H9 (cell line): ENCODE results near the gene C2orf92. TPM values are rescaled to one million over a fixed set of nuclear protein-coding genes. Genes with fewer than 3 reads are reported as not detected.

Experiments
- DNase-seq: peaks from one replicate; pipeline ENCODE4 v3.0.0-alpha.2; 2017
- H2AFZ ChIP-seq: one replicate; pipeline ENCODE4 v1.6.1; 2013; ENCODE audit warnings: mild to moderate bottlenecking, low read length, control low read depth, moderate library complexity
- H2AK5ac ChIP-seq: 2 replicates; pipeline ENCODE4 v1.6.1; 2013; ENCODE audit warnings: low read length, control low read depth, mixed read lengths; ENCODE audit not compliant: insufficient read length
- H2BK120ac ChIP-seq: one replicate; pipeline ENCODE4 v1.6.1; 2013; ENCODE audit warnings: low read depth, mild to moderate bottlenecking, low read length, control low read depth, inconsistent platforms; ENCODE audit not compliant: poor library complexity, severe bottlenecking
- H2BK12ac ChIP-seq: 2 replicates; pipeline ENCODE4 v1.6.1; 2013; ENCODE audit warnings: low read length, control low read depth, mixed read lengths, low read depth; ENCODE audit not compliant: insufficient read length
- H2BK15ac ChIP-seq: 2 replicates; pipeline ENCODE4 v1.6.1; 2013; ENCODE audit warnings: low read depth, low read length, control low read depth
- H2BK20ac ChIP-seq: one replicate; pipeline ENCODE4 v1.6.1; 2013; ENCODE audit warnings: low read depth, mild to moderate bottlenecking, low read length, control low read depth, inconsistent platforms; ENCODE audit not compliant: poor library complexity, severe bottlenecking
- H2BK5ac ChIP-seq: 2 replicates; pipeline ENCODE4 v1.6.1; 2013; ENCODE audit warnings: low read length, control low read depth, mixed read lengths; ENCODE audit not compliant: insufficient read length
- H3K14ac ChIP-seq: 2 replicates; pipeline ENCODE4 v1.6.1; 2013; ENCODE audit warnings: low read length, control low read depth; ENCODE audit not compliant: insufficient read depth
- H3K18ac ChIP-seq: 2 replicates; pipeline ENCODE4 v1.6.1; 2013; ENCODE audit warnings: low read depth, mild to moderate bottlenecking, mixed read lengths, low read length, control low read depth; ENCODE audit not compliant: insufficient read length
- H3K23ac ChIP-seq: 2 replicates; pipeline ENCODE4 v1.6.1; 2013; ENCODE audit warnings: low read length, control low read depth, mixed read lengths, low read depth; ENCODE audit not compliant: insufficient read length
- H3K23me2 ChIP-seq: 2 replicates; pipeline ENCODE4 v1.6.1; 2013; ENCODE audit warnings: low read depth, mild to moderate bottlenecking, mixed read lengths, low read length, control low read depth; ENCODE audit not compliant: insufficient read length, poor library complexity, severe bottlenecking
- H3K27ac ChIP-seq: 2 replicates; pipeline ENCODE4 v1.5.1; 2013; ENCODE audit warnings: low read length, control low read depth, mixed read lengths, low read depth; ENCODE audit not compliant: insufficient read length
- H3K27me3 ChIP-seq: 2 replicates; pipeline ENCODE4 v1.6.1; 2013; ENCODE audit warnings: low read length, control low read depth, inconsistent platforms; ENCODE audit not compliant: insufficient read depth
- H3K4ac ChIP-seq: 2 replicates; pipeline ENCODE4 v1.6.1; 2013; ENCODE audit warnings: low read depth, mild to moderate bottlenecking, control low read depth, inconsistent platforms, low read length, moderate library complexity
- H3K4me1 ChIP-seq: 2 replicates; pipeline ENCODE4 v1.6.1; 2013; ENCODE audit warnings: low read length, control low read depth, inconsistent platforms; ENCODE audit not compliant: insufficient read depth
- H3K4me2 ChIP-seq: 2 replicates; pipeline ENCODE4 v1.6.1; 2013; ENCODE audit warnings: low read length, control low read depth, mixed read lengths; ENCODE audit not compliant: insufficient read length, insufficient read depth
- H3K56ac ChIP-seq: 2 replicates; pipeline ENCODE4 v1.6.1; 2013; ENCODE audit warnings: low read depth, mild to moderate bottlenecking, mixed read lengths, low read length, control low read depth; ENCODE audit not compliant: insufficient read length
- H3K79me1 ChIP-seq: 2 replicates; pipeline ENCODE4 v1.6.1; 2013; ENCODE audit warnings: low read depth, mild to moderate bottlenecking, moderate library complexity, low read length, control low read depth, inconsistent platforms; ENCODE audit not compliant: insufficient read depth, poor library complexity, severe bottlenecking
- H3K79me2 ChIP-seq: 2 replicates; pipeline ENCODE4 v1.6.1; 2013; ENCODE audit warnings: low read length, control low read depth, inconsistent platforms; ENCODE audit not compliant: insufficient read depth
- H3K9ac ChIP-seq: 2 replicates; pipeline ENCODE4 v1.6.1; 2013; ENCODE audit warnings: low read length, control low read depth, mixed read lengths; ENCODE audit not compliant: insufficient read length; ENCODE audit errors: extremely low read depth
- H3K9me3 ChIP-seq: one replicate; pipeline ENCODE4 v1.6.1; 2013; ENCODE audit warnings: low read depth, low read length, inconsistent platforms; ENCODE audit not compliant: control insufficient read depth
- H3T11ph ChIP-seq: one replicate; pipeline ENCODE4 v1.6.1; 2013; ENCODE audit warnings: mild to moderate bottlenecking, low read length, control low read depth, inconsistent platforms
- H4K20me1 ChIP-seq: one replicate; pipeline ENCODE4 v1.6.1; 2013; ENCODE audit not compliant: control insufficient read depth, insufficient read length, insufficient read depth
- H4K5ac ChIP-seq: 2 replicates; pipeline ENCODE4 v1.6.1; 2013; ENCODE audit warnings: low read depth, mild to moderate bottlenecking, mixed read lengths, low read length, control low read depth; ENCODE audit not compliant: insufficient read length
- H4K8ac ChIP-seq: replicated peaks from 2 replicates; pipeline ENCODE4 v1.6.1; 2013; ENCODE audit warnings: low read length, control low read depth, mixed read lengths, low read depth; ENCODE audit not compliant: insufficient read length
- H4K91ac ChIP-seq: 2 replicates; pipeline ENCODE4 v1.6.1; 2013; ENCODE audit warnings: low read depth, mild to moderate bottlenecking, moderate library complexity, mixed read lengths, low read length, control low read depth; ENCODE audit not compliant: insufficient read length
- H3K27ac Mint-ChIP-seq, 3 experiments: 2 replicates in 2 of 3; 3 replicates in 1 of 3; pipeline ENCODE4 v1.8.0; 2020 to 2021; ENCODE audit warnings: mixed read lengths in 3 of 3, mild to moderate bottlenecking in 1 of 3, moderate library complexity in 1 of 3
- H3K27me3 Mint-ChIP-seq: 2 replicates; pipeline ENCODE4 v1.8.0; 2021; ENCODE audit warnings: low read depth, mild to moderate bottlenecking, moderate library complexity, mixed read lengths
- H3K36me3 Mint-ChIP-seq, 3 experiments: 2 replicates in 2 of 3; 3 replicates in 1 of 3; pipeline ENCODE4 v1.8.0; 2020 to 2021; ENCODE audit warnings: low read depth in 3 of 3, mixed read lengths in 3 of 3; ENCODE audit not compliant: insufficient read depth in 1 of 3
- H3K4me1 Mint-ChIP-seq, 2 experiments: 2 replicates each; pipeline ENCODE4 v1.8.0; 2020; ENCODE audit warnings: mixed read lengths in 2 of 2
- H3K4me3 Mint-ChIP-seq, 2 experiments: 2 replicates in 1 of 2; 3 replicates in 1 of 2; pipeline ENCODE4 v1.8.0; 2020 to 2021; ENCODE audit warnings: mild to moderate bottlenecking in 2 of 2, mixed read lengths in 2 of 2, moderate library complexity in 1 of 2
- H3K9me3 Mint-ChIP-seq, 2 experiments: 2 replicates in 1 of 2; 3 replicates in 1 of 2; pipeline ENCODE4 v1.8.0; 2020; ENCODE audit warnings: mild to moderate bottlenecking in 2 of 2, mixed read lengths in 2 of 2, moderate library complexity in 1 of 2
- WGBS: extraction: QIAGEN DNeasy Blood & Tissue Kit; methylation state at CpG from one replicate; pipeline ENCODE4 v1.1.7; 2013; ENCODE audit warnings: missing lambda C conversion rate, low lambda C conversion rate, mixed read lengths; ENCODE audit not compliant: insufficient read length; ENCODE audit errors: extremely low coverage; 5-methylcytosine and 5-hydroxymethylcytosine counted together
- total RNA-seq: library from RNA; stranded (reverse); gene quantifications from 2 replicates; pipeline ENCODE4 v1.2.1, GENCODE V29; 2021
- TF ChIP-seq, protein P1 (sequence below): fragments of 200-600 bp; sonication (generic); conservative IDR thresholded peaks from 3 replicates; pipeline ENCODE4 v1.8.0; 2021; ENCODE audit warnings: antibody characterized with exemption, mild to moderate bottlenecking

C2orf92 gene
- total RNA-seq, 1 experiment from 2014 or later: 7.3 TPM

DNA sequence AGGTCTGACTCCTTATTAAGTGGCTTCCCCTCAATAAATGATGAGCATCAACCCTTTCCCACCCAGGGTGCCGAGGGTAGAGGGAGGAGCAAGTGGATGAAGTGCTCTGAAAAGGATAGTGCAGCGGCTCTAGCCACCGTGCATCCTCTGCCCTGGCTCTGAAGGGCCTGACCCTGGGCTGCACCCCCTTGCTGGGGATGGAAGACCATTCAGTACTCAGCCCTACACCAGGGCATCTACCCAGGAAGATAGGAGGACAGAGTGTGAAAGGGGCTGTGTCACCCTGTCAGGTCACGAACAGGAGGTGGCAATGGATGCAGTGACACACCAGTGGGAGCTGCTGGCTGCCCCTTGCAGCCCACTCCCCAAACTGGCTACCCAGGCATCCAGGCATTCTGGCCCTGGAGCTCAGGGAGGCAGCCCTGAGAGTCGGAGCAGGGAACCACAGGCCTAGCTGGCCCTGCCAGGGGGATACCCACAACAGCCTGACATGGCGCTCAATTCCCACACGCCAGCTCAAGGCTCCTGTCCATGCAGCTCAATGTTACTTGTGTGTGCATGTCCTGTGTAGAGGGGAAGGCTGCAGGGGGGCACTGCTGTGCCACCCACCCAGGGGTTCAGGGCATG is 13.3 kb upstream of the C2orf92 start:
- no peak overlapping the region for H2BK5ac ChIP-seq
- no peak for DNase-seq
- no peak overlapping the region for H4K8ac ChIP-seq
- no peak overlapping the region for H3K27ac ChIP-seq
- no peaks in the 10 kb centered on the region for H3K79me1 ChIP-seq
- H3K18ac ChIP-seq: no peak overlapping the region
- Mint-ChIP-seq H3K27me3 (peaks cover 1% of the 10 kb centered on the region; the same call in 1 of the 2 replicates), H3K4me3 (no peak overlapping the region), H3K36me3 (peaks cover 41 to 60% (median 51%) of the 10 kb centered on the region in 3 experiments), H3K4me1 (no peaks in the 10 kb centered on the region; a peak in 1 of 4 replicates), H3K9me3 (peaks cover 3 to 8% of the 10 kb centered on the region in 2 experiments; a peak in 4 of 5 replicates), H3K27ac (no peak overlapping the region)
- no peak overlapping the region for H3K14ac ChIP-seq
- no peaks in the 10 kb centered on the region for H3K23me2 ChIP-seq
- H3T11ph ChIP-seq: no peak overlapping the region
- H3K4me1 ChIP-seq: no peaks in the 10 kb centered on the region
- H4K20me1 ChIP-seq: no peaks in the 10 kb centered on the region
- H2AK5ac ChIP-seq: no peak overlapping the region
- no peak overlapping the region for H4K91ac ChIP-seq
- peaks cover 9% of the 10 kb centered on the region for H3K9me3 ChIP-seq
- no peak overlapping the region for H3K4ac ChIP-seq
- H2AFZ ChIP-seq: no peak overlapping the region
- no peak overlapping the region for H2BK12ac ChIP-seq
- H2BK20ac ChIP-seq: no peak overlapping the region
- H2BK15ac ChIP-seq: no peak overlapping the region
- no peak overlapping the region for H2BK120ac ChIP-seq
- no peaks in the 10 kb centered on the region for H3K79me2 ChIP-seq
- TF ChIP-seq, protein P1, sequence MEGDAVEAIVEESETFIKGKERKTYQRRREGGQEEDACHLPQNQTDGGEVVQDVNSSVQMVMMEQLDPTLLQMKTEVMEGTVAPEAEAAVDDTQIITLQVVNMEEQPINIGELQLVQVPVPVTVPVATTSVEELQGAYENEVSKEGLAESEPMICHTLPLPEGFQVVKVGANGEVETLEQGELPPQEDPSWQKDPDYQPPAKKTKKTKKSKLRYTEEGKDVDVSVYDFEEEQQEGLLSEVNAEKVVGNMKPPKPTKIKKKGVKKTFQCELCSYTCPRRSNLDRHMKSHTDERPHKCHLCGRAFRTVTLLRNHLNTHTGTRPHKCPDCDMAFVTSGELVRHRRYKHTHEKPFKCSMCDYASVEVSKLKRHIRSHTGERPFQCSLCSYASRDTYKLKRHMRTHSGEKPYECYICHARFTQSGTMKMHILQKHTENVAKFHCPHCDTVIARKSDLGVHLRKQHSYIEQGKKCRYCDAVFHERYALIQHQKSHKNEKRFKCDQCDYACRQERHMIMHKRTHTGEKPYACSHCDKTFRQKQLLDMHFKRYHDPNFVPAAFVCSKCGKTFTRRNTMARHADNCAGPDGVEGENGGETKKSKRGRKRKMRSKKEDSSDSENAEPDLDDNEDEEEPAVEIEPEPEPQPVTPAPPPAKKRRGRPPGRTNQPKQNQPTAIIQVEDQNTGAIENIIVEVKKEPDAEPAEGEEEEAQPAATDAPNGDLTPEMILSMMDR: no peak
- H3K27me3 ChIP-seq: no peaks in the 10 kb centered on the region
- H3K23ac ChIP-seq: no peak overlapping the region
- no peak overlapping the region for H3K9ac ChIP-seq
- H4K5ac ChIP-seq: no peak overlapping the region
- no CpG with 5 or more reads among the region's 7 CpGs for WGBS
- H3K4me2 ChIP-seq: no peak overlapping the region
- H3K56ac ChIP-seq: no peak overlapping the region
